GM19463 (cell line): ENCODE results near the gene ST7.
"Not testable (repeated sequence)": the region's sequence is repeated elsewhere in the genome, so short reads cannot be mapped to it uniquely, and the experiment has no call there.

Experiments
- ATAC-seq: cut with Tn5 transposase; IDR thresholded peaks from one replicate; pipeline ENCODE4 v1.9.1; 2021; ENCODE audit warnings: mild to moderate bottlenecking, moderate library complexity; ENCODE audit not compliant: unreplicated experiment

ST7 gene

GRCh38 chr7:117211614-117212013 is 258.3 kb downstream of the ST7 start:
- ATAC-seq: no peak

- peak; percentile 74 for ATAC-seq
Measured at GRCh38 chr7:117212969-117213877, 259.9 kb downstream of the ST7 start.

- ATAC-seq: no peak
Measured at GRCh38 chr7:117216010-117216409, 262.7 kb downstream of the ST7 start.

GRCh38 chr7:117216436-117217069 is 263.3 kb downstream of the ST7 start:
- ATAC-seq: no peak

- ATAC-seq: no peak
Measured at GRCh38 chr7:117217106-117218035, 264.1 kb downstream of the ST7 start.

GRCh38 chr7:117218700-117219099 is 265.4 kb downstream of the ST7 start:
- ATAC-seq: no peak

GRCh38 chr7:117219485-117219884 is 266.2 kb downstream of the ST7 start:
- ATAC-seq: peak; percentile 70

- no peak for ATAC-seq
Measured at GRCh38 chr7:117220836-117221235, 267.5 kb downstream of the ST7 start.

- ATAC-seq: no peak
Measured at GRCh38 chr7:117225536-117225935, 272.2 kb downstream of the ST7 start.

GRCh38 chr7:117227091-117227490 is 273.8 kb downstream of the ST7 start:
- ATAC-seq: no peak

GRCh38 chr7:117229350-117229749 is 276.0 kb downstream of the ST7 start:
- ATAC-seq: no peak

- ATAC-seq: peak; percentile 87
Measured at GRCh38 chr7:117230276-117231046, 277.2 kb downstream of the ST7 start.

GRCh38 chr7:117231047-117231359 is 277.7 kb downstream of the ST7 start:
- no peak for ATAC-seq

- ATAC-seq: no peak
Measured at GRCh38 chr7:117237646-117238045, 284.3 kb downstream of the ST7 start.

- no peak for ATAC-seq
Measured at GRCh38 chr7:117238472-117238871, 285.2 kb downstream of the ST7 start.

GRCh38 chr7:117238937-117239336 is 285.6 kb downstream of the ST7 start:
- no peak for ATAC-seq

GRCh38 chr7:117241088-117241487 is 287.8 kb downstream of the ST7 start:
- no peak for ATAC-seq

- ATAC-seq: no peak
Measured at GRCh38 chr7:117243390-117243789, 290.1 kb downstream of the ST7 start.

GRCh38 chr7:117245703-117246102 is 292.4 kb downstream of the ST7 start:
- not testable (repeated sequence) for ATAC-seq

- no peak for ATAC-seq
Measured at GRCh38 chr7:117247809-117248208, 294.5 kb downstream of the ST7 start.

GRCh38 chr7:117248829-117249228 is 295.5 kb downstream of the ST7 start:
- no peak for ATAC-seq
